ENCODE measurements around the gene DPP4. TPM values are rescaled to one million over a fixed set of nuclear protein-coding genes. Genes with fewer than 3 reads are reported as not detected.
"Not testable (repeated sequence)": the region's sequence is repeated elsewhere in the genome, so short reads cannot be mapped to it uniquely, and the experiment has no call there.

DPP4 gene
- polyA plus RNA-seq, 3 donors from 2014 or later = 2.5 to 6.0 (median 4.3) TPM

GRCh38 chr2:161961061-161961460 lies 113.0 kb downstream of the DPP4 start:
- Mint-ChIP-seq H3K27ac (no peak overlapping the region), H3K36me3 (peaks cover 0 to 7% (median 0%) of the 10 kb centered on the region in 3 donors), H3K4me3 (no peak overlapping the region), H3K4me1 (peaks cover 13 to 14% of the 10 kb centered on the region in 2 donors), H3K9me3 (peaks cover 0 to 2% (median 0%) of the 10 kb centered on the region in 6 donors), H3K27me3 (ENCODE audit: low read depth in 3 of 3) (no peaks in the 10 kb centered on the region)
- no peak for DNase-seq

GRCh38 chr2:161956738-161957137 lies 117.3 kb downstream of the DPP4 start:
- peaks cover 0 to 2% (median 0%) of the 10 kb centered on the region in 3 donors for H3K27me3 Mint-ChIP-seq (ENCODE audit: low read depth in 3 of 3)
- peak overlapping the region in 4 of 6 donors; percentile 17 to 68 (median 30) for H3K27ac Mint-ChIP-seq
- DNase-seq = peak in 2 of 3 donors; percentile 6 to 31
- peaks cover 49 to 53% of the 10 kb centered on the region in 2 donors for H3K4me1 Mint-ChIP-seq
- H3K36me3 Mint-ChIP-seq = peaks cover 0 to 7% (median 0%) of the 10 kb centered on the region in 3 donors
- H3K9me3 Mint-ChIP-seq = peaks cover 0 to 2% (median 0%) of the 10 kb centered on the region in 6 donors
- peak overlapping the region; percentile 31 to 75 (median 53) for H3K4me3 Mint-ChIP-seq

GRCh38 chr2:161955211-161955610 lies 118.8 kb downstream of the DPP4 start:
- peak overlapping the region in 4 of 6 donors; percentile 25 to 61 (median 46) for H3K27ac Mint-ChIP-seq
- peaks cover 0 to 7% (median 0%) of the 10 kb centered on the region in 3 donors for H3K36me3 Mint-ChIP-seq
- peak overlapping the region in 1 of 5 donors; percentile 9 for H3K4me3 Mint-ChIP-seq
- DNase-seq = no peak
- peaks cover 49 to 53% of the 10 kb centered on the region in 2 donors for H3K4me1 Mint-ChIP-seq
- H3K27me3 Mint-ChIP-seq (ENCODE audit: low read depth in 3 of 3) = peaks cover 0 to 2% (median 0%) of the 10 kb centered on the region in 3 donors
- peaks cover 0 to 2% (median 0%) of the 10 kb centered on the region in 6 donors for H3K9me3 Mint-ChIP-seq

GRCh38 chr2:161954103-161954502 lies 119.9 kb downstream of the DPP4 start:
- Mint-ChIP-seq H3K36me3 (no peaks in the 10 kb centered on the region), H3K27ac (peak overlapping the region in 5 of 6 donors; percentile 23 to 75 (median 40)), H3K9me3 (peaks cover 0 to 2% (median 0%) of the 10 kb centered on the region in 6 donors), H3K4me3 (peak overlapping the region; percentile 34 to 75 (median 56)), H3K4me1 (peaks cover 49 to 53% of the 10 kb centered on the region in 2 donors), H3K27me3 (ENCODE audit: low read depth in 3 of 3) (peaks cover 0 to 2% (median 0%) of the 10 kb centered on the region in 3 donors)
- peak; percentile 36 to 41 (median 37) for DNase-seq

GRCh38 chr2:161953367-161953766 lies 120.6 kb downstream of the DPP4 start:
- Mint-ChIP-seq H3K4me3 (peak overlapping the region; percentile 40 to 75 (median 55)), H3K27ac (peak overlapping the region in 2 of 6 donors; percentile 65 to 67), H3K4me1 (peaks cover 47 to 53% of the 10 kb centered on the region in 2 donors)
- not testable (repeated sequence) for H3K9me3 Mint-ChIP-seq; DNase-seq; H3K36me3 Mint-ChIP-seq; H3K27me3 Mint-ChIP-seq (ENCODE audit: low read depth in 3 of 3)

GRCh38 chr2:161952783-161953191 lies 121.2 kb downstream of the DPP4 start:
- H3K27me3 Mint-ChIP-seq (ENCODE audit: low read depth in 3 of 3) = peaks cover 0 to 2% (median 0%) of the 10 kb centered on the region in 3 donors
- peak; percentile 9 to 34 (median 21) for DNase-seq
- H3K4me1 Mint-ChIP-seq = peaks cover 46 to 53% of the 10 kb centered on the region in 2 donors

GRCh38 chr2:161947836-161948235 lies 126.2 kb downstream of the DPP4 start:
- no peak for DNase-seq
- H3K9me3 Mint-ChIP-seq = no peaks in the 10 kb centered on the region
- no peak overlapping the region for H3K4me3 Mint-ChIP-seq
- H3K4me1 Mint-ChIP-seq = peaks cover 9 to 11% of the 10 kb centered on the region in 2 donors
- no peak overlapping the region for H3K27ac Mint-ChIP-seq
- no peaks in the 10 kb centered on the region for H3K27me3 Mint-ChIP-seq (ENCODE audit: low read depth in 3 of 3)
- no peaks in the 10 kb centered on the region for H3K36me3 Mint-ChIP-seq

More at GRCh38 chr2:161952783-161953191, 121.2 kb downstream of the DPP4 start:
- peak overlapping the region; percentile 40 to 75 (median 55) for H3K4me3 Mint-ChIP-seq
- H3K36me3 Mint-ChIP-seq = no peaks in the 10 kb centered on the region
- H3K9me3 Mint-ChIP-seq = peaks cover 0 to 2% (median 0%) of the 10 kb centered on the region in 6 donors
- H3K27ac Mint-ChIP-seq = peak overlapping the region in 5 of 6 donors; percentile 3 to 67 (median 26)

- Mint-ChIP-seq H3K27me3 (ENCODE audit: low read depth in 3 of 3) (no peaks in the 10 kb centered on the region), H3K27ac (no peak overlapping the region), H3K4me3 (no peak overlapping the region), H3K4me1 (peaks cover 5 to 6% of the 10 kb centered on the region in 2 donors), H3K9me3 (no peaks in the 10 kb centered on the region), H3K36me3 (no peaks in the 10 kb centered on the region)
- DNase-seq = no peak
Measured at GRCh38 chr2:161947406-161947805, 126.6 kb downstream of the DPP4 start.

- peaks cover 0 to 2% (median 0%) of the 10 kb centered on the region in 6 donors for H3K9me3 Mint-ChIP-seq
- H3K27ac Mint-ChIP-seq = no peak overlapping the region
- H3K36me3 Mint-ChIP-seq = no peaks in the 10 kb centered on the region
- H3K4me3 Mint-ChIP-seq = no peak overlapping the region
- no peaks in the 10 kb centered on the region for H3K27me3 Mint-ChIP-seq (ENCODE audit: low read depth in 3 of 3)
- DNase-seq = peak; percentile 5 to 22 (median 14)
- H3K4me1 Mint-ChIP-seq = peaks cover 1 to 5% of the 10 kb centered on the region in 2 donors
Measured at GRCh38 chr2:161946489-161947107, 127.4 kb downstream of the DPP4 start.

- Mint-ChIP-seq H3K36me3 (no peaks in the 10 kb centered on the region), H3K9me3 (peaks cover 0 to 2% (median 0%) of the 10 kb centered on the region in 6 donors), H3K27ac (no peak overlapping the region), H3K4me1 (peaks cover 6 to 21% of the 10 kb centered on the region in 2 donors), H3K27me3 (ENCODE audit: low read depth in 3 of 3) (no peaks in the 10 kb centered on the region), H3K4me3 (no peak overlapping the region)
- no peak for DNase-seq
Measured at GRCh38 chr2:161943011-161943410, 131.0 kb downstream of the DPP4 start.

Other genes starting within 250 kb of the DPP4 start
- not detected for gene GCG, start 78.0 kb upstream of the DPP4 start, polyA plus RNA-seq
- not detected for gene FAP, start 169.2 kb upstream of the DPP4 start, polyA plus RNA-seq
- gene IFIH1, start 244.5 kb upstream of the DPP4 start, polyA plus RNA-seq = 10 to 100 TPM in 1 of 3 donors, 1 to 10 TPM in 2; 7.2 to 16.8 (median 9.8) TPM

Data from immature natural killer cell (primary cell).